OCI-LY3 (cell line): ENCODE measurements around the gene PPP1R1C.
"Not testable (repeated sequence)": the region's sequence is repeated elsewhere in the genome, so short reads cannot be mapped to it uniquely, and the experiment has no call there.

ENCODE experiments used
- H2AFZ ChIP-seq: fragments of 200-600, 300-600 bp; shearing (Covaris generic); 2 replicates; pipeline ENCODE4 v1.6.0; 2014; ENCODE audit warnings: antibody characterized with exemption, low read depth, low read length
- H3K27ac ChIP-seq: fragments of 200-600, 300-600 bp; sonication (generic); 2 replicates; pipeline ENCODE4 v1.5.1; 2014; ENCODE audit warnings: mild to moderate bottlenecking, low read length, moderate library complexity, mixed read lengths
- H3K27me3 ChIP-seq: fragments of 200-600, 300-600 bp; sonication (generic); 2 replicates; pipeline ENCODE4 v1.6.1; 2014; ENCODE audit warnings: low read depth, low read length, mixed read lengths
- H3K36me3 ChIP-seq: fragments of 200-600, 300-600 bp; sonication (generic); replicated peaks from 2 replicates; pipeline ENCODE3; 2014; ENCODE audit warnings: low read depth, low read length, mixed read lengths
- H3K4me1 ChIP-seq: fragments of 300-600, 200-600 bp; sonication (generic); 2 replicates; pipeline ENCODE4 v1.6.1; 2014; ENCODE audit warnings: low read length, mixed read lengths
- H3K4me2 ChIP-seq: fragments of 200-600, 300-600 bp; sonication (generic); 2 replicates; pipeline ENCODE4 v1.6.1; 2014; ENCODE audit warnings: low read length, mixed read lengths
- H3K4me3 ChIP-seq: fragments of 300-600, 200-600 bp; sonication (generic); 2 replicates; pipeline ENCODE4 v1.5.1; 2014; ENCODE audit warnings: antibody characterized with exemption, mild to moderate bottlenecking, low read length, moderate library complexity
- H3K79me2 ChIP-seq: fragments of 300-600, 200-600 bp; shearing (Covaris generic); 2 replicates; pipeline ENCODE4 v1.6.1; 2014; ENCODE audit warnings: mild to moderate bottlenecking, low read length, mixed read lengths
- H3K9ac ChIP-seq: fragments of 300-600, 200-600 bp; shearing (Covaris generic); 2 replicates; pipeline ENCODE4 v1.6.0; 2014; ENCODE audit warnings: mild to moderate bottlenecking, low read length, moderate library complexity
- H3K9me3 ChIP-seq: fragments of 200-600, 300-600 bp; shearing (Covaris generic); 2 replicates; pipeline ENCODE4 v1.6.1; 2014; ENCODE audit warnings: low read length, mixed read lengths; ENCODE audit not compliant: insufficient read depth
- H4K20me1 ChIP-seq: fragments of 200-600, 300-600 bp; sonication (generic); 2 replicates; pipeline ENCODE4 v1.6.1; 2016; ENCODE audit warnings: low read length, mixed read lengths; ENCODE audit not compliant: insufficient read depth
- CTCF ChIP-seq: fragments of 200-600, 300-600 bp; sonication (generic); IDR thresholded peaks from 2 replicates; pipeline ENCODE4 v1.5.1; 2014; ENCODE audit warnings: antibody characterized with exemption, low read length, low read depth
- EZH2phosphoT487 ChIP-seq: fragments of 200-600 bp; shearing (Covaris generic); IDR thresholded peaks from 2 replicates; pipeline ENCODE4 v1.6.1; 2018; ENCODE audit warnings: antibody characterized with exemption, mixed run types, low read depth

PPP1R1C gene

GRCh38 chr2:181955010-181955409 is 30.6 kb upstream of the PPP1R1C start:
- TF ChIP-seq CTCF (no peak), EZH2phosphoT487 (no peak)
- peak overlapping the region; percentile 78; the same call in 1 of the 2 replicates for H3K4me3 ChIP-seq

GRCh38 chr2:181955866-181956265 is 29.8 kb upstream of the PPP1R1C start:
- not testable (repeated sequence) for H3K4me2 ChIP-seq, H3K27me3 ChIP-seq, H3K27ac ChIP-seq, H3K4me3 ChIP-seq, H3K9ac ChIP-seq, H3K79me2 ChIP-seq, H2AFZ ChIP-seq, H4K20me1 ChIP-seq, H3K9me3 ChIP-seq, H3K36me3 ChIP-seq
- peaks cover 24% of the 10 kb centered on the region for H3K4me1 ChIP-seq

More at GRCh38 chr2:181955010-181955409, 30.6 kb upstream of the PPP1R1C start:
- Histone ChIP-seq H3K27me3 (0 out of 2 replicates have a peak, but pooled peaks cover 2% of the 10 kb centered on the region), H3K79me2 (no peaks in the 10 kb centered on the region), H3K4me2 (peak overlapping the region; percentile 77), H3K9ac (peak overlapping the region; percentile 54; the same call in 1 of the 2 replicates), H3K4me1 (peaks cover 24% of the 10 kb centered on the region), H2AFZ (no peak overlapping the region), H3K27ac (no peak overlapping the region), H3K9me3 (no peaks in the 10 kb centered on the region), H3K36me3 (no peaks in the 10 kb centered on the region), H4K20me1 (no peaks in the 10 kb centered on the region)

GRCh38 chr2:181957668-181958067 is 28.0 kb upstream of the PPP1R1C start:
- no peaks in the 10 kb centered on the region for H3K9me3 ChIP-seq
- peaks cover 24% of the 10 kb centered on the region for H3K4me1 ChIP-seq
- TF ChIP-seq CTCF (no peak), EZH2phosphoT487 (no peak)
- H3K4me3 ChIP-seq: peak overlapping the region; percentile 15; the same call in 1 of the 2 replicates
- no peaks in the 10 kb centered on the region for H3K79me2 ChIP-seq
- H3K36me3 ChIP-seq: no peaks in the 10 kb centered on the region
- no peaks in the 10 kb centered on the region for H4K20me1 ChIP-seq
- peak overlapping the region; percentile 49 for H3K4me2 ChIP-seq
- no peak overlapping the region for H3K27ac ChIP-seq
- no peak overlapping the region for H3K9ac ChIP-seq
- H3K27me3 ChIP-seq: 0 out of 2 replicates have a peak, but pooled peaks cover 2% of the 10 kb centered on the region
- no peak overlapping the region for H2AFZ ChIP-seq

GRCh38 chr2:181958726-181959125 is 26.9 kb upstream of the PPP1R1C start:
- Histone ChIP-seq H3K27ac (no peak overlapping the region), H3K9me3 (no peaks in the 10 kb centered on the region), H3K79me2 (no peaks in the 10 kb centered on the region), H2AFZ (no peak overlapping the region), H4K20me1 (no peaks in the 10 kb centered on the region), H3K27me3 (0 out of 2 replicates have a peak, but pooled peaks cover 2% of the 10 kb centered on the region), H3K4me2 (no peak overlapping the region), H3K36me3 (no peaks in the 10 kb centered on the region), H3K9ac (no peak overlapping the region), H3K4me1 (peaks cover 24% of the 10 kb centered on the region), H3K4me3 (no peak overlapping the region)
- TF ChIP-seq CTCF (no peak), EZH2phosphoT487 (no peak)

GRCh38 chr2:181959508-181959907 is 26.1 kb upstream of the PPP1R1C start:
- no peaks in the 10 kb centered on the region for H4K20me1 ChIP-seq
- H3K9me3 ChIP-seq: no peaks in the 10 kb centered on the region
- no peak overlapping the region for H3K27ac ChIP-seq
- 0 out of 2 replicates have a peak, but pooled peaks cover 2% of the 10 kb centered on the region for H3K27me3 ChIP-seq
- peaks cover 22% of the 10 kb centered on the region for H3K4me1 ChIP-seq
- TF ChIP-seq EZH2phosphoT487 (no peak), CTCF (no peak)
- H3K79me2 ChIP-seq: no peaks in the 10 kb centered on the region
- H3K4me2 ChIP-seq: no peak overlapping the region
- H2AFZ ChIP-seq: no peak overlapping the region
- no peak overlapping the region for H3K9ac ChIP-seq
- no peak overlapping the region for H3K4me3 ChIP-seq
- H3K36me3 ChIP-seq: no peaks in the 10 kb centered on the region
